ENCODE data around the gene SURF2. TPM values are rescaled to one million over a fixed set of nuclear protein-coding genes. Genes with fewer than 3 reads are reported as not detected.

The SURF2 gene
- total and polyA plus RNA-seq, 9 of the 15 experiments (the other 6 are each of a cell fraction or from before 2014, with no cell fraction given) = 5.5 to 82.5 (median 21.3) TPM

GRCh38 chr9:133406480-133407307 lies 50.3 kb downstream of the SURF2 start (continued):
- TF ChIP-seq FOS (IDR thresholded peaks at IDR 0.05; ENCODE audit: extremely low read depth, insufficient read length) (no peak), E2F8 (IDR thresholded peaks at IDR 0.05; ENCODE audit: low read depth, partially characterized antibody) (no peak), SMC3 (conservative IDR thresholded peaks at IDR 0.05; ENCODE audit: insufficient read depth, low read depth, low read length) (peak; percentile 80), MAZ (CRISPR knock-in tag; conservative IDR thresholded peaks at IDR 0.05 in 1 of 2, IDR thresholded peaks at IDR 0.05 in 1 of 2) (no peak), ZNF318 (IDR thresholded peaks at IDR 0.05; ENCODE audit: borderline replicate concordance in 1 of 2, low read depth in 1 of 2) (no peak), CLOCK (CRISPR knock-in tag; IDR thresholded peaks at IDR 0.05; ENCODE audit: borderline replicate concordance) (no peak), ZNF41 (CRISPR knock-in tag; conservative IDR thresholded peaks at IDR 0.05) (no peak), ATF1 (CRISPR knock-in tag; IDR thresholded peaks at IDR 0.05) (0 out of 2 replicates have a peak, but pooled peaks have one; percentile 32), ATF1 (tag; IDR thresholded peaks at IDR 0.05) (peak; percentile 65)
